Spleen (tissue), 11 donors: ENCODE measurements around the gene FADS3. TPM values are rescaled to one million over a fixed set of nuclear protein-coding genes. Genes with fewer than 3 reads are reported as not detected.

ENCODE experiments used
- DNase-seq: peaks from one replicate; pipeline ENCODE4 v3.0.0-alpha.2; 2020
- H3K27ac ChIP-seq, 8 donors: fragments of 200-600 bp; sonication (generic) in 7 of 8; 1 replicate in 4 of 8; 2 replicates in 4 of 8; pipeline versions ENCODE4 v1.5.0 to v1.8.0; 2016 to 2021; ENCODE audit warnings: inconsistent platforms in 4 of 8, mild to moderate bottlenecking in 4 of 8, moderate library complexity in 1 of 8
- H3K27me3 ChIP-seq, 7 donors: fragments of 200-600 bp; sonication (generic) in 6 of 7; replicated peaks in 1 of 7; 1 replicate in 4 of 7; 2 replicates in 3 of 7; pipeline versions ENCODE4 v1.5.0 to v1.8.0; 2016 to 2021; ENCODE audit warnings: inconsistent platforms in 3 of 7, mild to moderate bottlenecking in 1 of 7
- H3K36me3 ChIP-seq, 6 donors: fragments of 200-600 bp; sonication (generic) in 5 of 6; 1 replicate in 4 of 6; 2 replicates in 2 of 6; pipeline versions ENCODE4 v1.5.0 to v1.8.0; 2016 to 2021; ENCODE audit warnings: inconsistent platforms in 2 of 6
- H3K4me1 ChIP-seq, 6 donors: fragments of 200-600 bp; sonication (generic) in 5 of 6; 1 replicate in 3 of 6; 2 replicates in 3 of 6; pipeline versions ENCODE4 v1.5.0 to v1.8.0; 2016 to 2021; ENCODE audit warnings: inconsistent platforms in 3 of 6
- H3K4me3 ChIP-seq, 8 donors: fragments of 200-600 bp; sonication (generic) in 7 of 8; 1 replicate in 4 of 8; 2 replicates in 4 of 8; pipeline versions ENCODE4 v1.5.0 to v1.8.0; 2016 to 2021; ENCODE audit warnings: inconsistent platforms in 4 of 8, mild to moderate bottlenecking in 4 of 8, moderate library complexity in 2 of 8
- H3K9me3 ChIP-seq, 8 donors: fragments of 200-600 bp; sonication (generic) in 7 of 8; 1 replicate in 4 of 8; 2 replicates in 4 of 8; pipeline versions ENCODE4 v1.5.0 to v1.8.0; 2016 to 2021; ENCODE audit warnings: inconsistent platforms in 4 of 8
- CTCF ChIP-seq, 11 experiments: fragments of 200-600 bp in 7 of 11; fragments of 450-650 bp in 4 of 11; sonication (generic) in 4 of 11; IDR thresholded peaks in 8 of 11; conservative IDR thresholded peaks in 3 of 11; 1 replicate in 7 of 11; 2 replicates in 4 of 11; pipeline versions ENCODE4 v1.4.0 to v1.8.0; 2016 to 2021; ENCODE audit warnings: antibody characterized with exemption in 11 of 11, inconsistent platforms in 4 of 11, mild to moderate bottlenecking in 1 of 11
- POLR2A ChIP-seq, 3 donors: fragments of 450-650 bp; IDR thresholded peaks; one replicate each; pipeline ENCODE4 v1.5.1; 2017; ENCODE audit warnings: antibody characterized with exemption in 3 of 3, mild to moderate bottlenecking in 1 of 3
- POLR2AphosphoS5 ChIP-seq, 3 donors: sonication (generic); formaldehyde crosslinking; IDR thresholded peaks; one replicate each; pipeline ENCODE4 v1.5.1; 2017; ENCODE audit warnings: antibody characterized with exemption in 3 of 3
- WGBS, 5 donors: extraction: QIAGEN DNeasy Blood & Tissue Kit in 3 of 5; methylation state at CpG; one replicate each; pipeline versions ENCODE4 v1.1.5 to v1.1.7; 2013 to 2018; 5-methylcytosine and 5-hydroxymethylcytosine counted together
- intact Hi-C: fragments of 100-400 bp; cut with DNase I; formaldehyde crosslinking; loops from one replicate; pipeline ENCODE4 v1.15.0; 2023; ENCODE audit warnings: low total_unique reads
- polyA plus RNA-seq, 3 donors: library from polyadenylated mRNA; stranded (reverse); fragments of 200-250 nt; gene quantifications; one replicate each; pipeline ENCODE4 v1.2.1, GENCODE V29; 2013
- total RNA-seq, 7 donors: library from RNA; depleted of rRNA in 3 of 7; stranded (reverse); fragments of >200 nt in 3 of 7; fragmentation: NEBNext Ultra II Directional in 4 of 7; extraction: Animal tissue kit (Norgen Biotek cat#: 25700) in 4 of 7; gene quantifications; one replicate each; pipeline versions ENCODE4 v1.1.0 to v1.2.1, GENCODE V29; 2016 to 2021
- donor health status: healthy with polysubstance abuse.
- donor health status: DM: no; HTN: no; CAD: no; lungs with moderate emphysema.
- donor health status: DM: no; HTN: no; CAD: no.
- donor health status: Bipolar disorder and iron deficiency.
- donor health status: healthy.
- donor health status: DM: no; HTN: no; CAD: no.
- donor health status: DM: yes; HTN: yes; CAD: no.

The FADS3 gene
- total and polyA plus RNA-seq, 10 donors = 26.3 to 63.6 (median 38.5) TPM

DNA sequence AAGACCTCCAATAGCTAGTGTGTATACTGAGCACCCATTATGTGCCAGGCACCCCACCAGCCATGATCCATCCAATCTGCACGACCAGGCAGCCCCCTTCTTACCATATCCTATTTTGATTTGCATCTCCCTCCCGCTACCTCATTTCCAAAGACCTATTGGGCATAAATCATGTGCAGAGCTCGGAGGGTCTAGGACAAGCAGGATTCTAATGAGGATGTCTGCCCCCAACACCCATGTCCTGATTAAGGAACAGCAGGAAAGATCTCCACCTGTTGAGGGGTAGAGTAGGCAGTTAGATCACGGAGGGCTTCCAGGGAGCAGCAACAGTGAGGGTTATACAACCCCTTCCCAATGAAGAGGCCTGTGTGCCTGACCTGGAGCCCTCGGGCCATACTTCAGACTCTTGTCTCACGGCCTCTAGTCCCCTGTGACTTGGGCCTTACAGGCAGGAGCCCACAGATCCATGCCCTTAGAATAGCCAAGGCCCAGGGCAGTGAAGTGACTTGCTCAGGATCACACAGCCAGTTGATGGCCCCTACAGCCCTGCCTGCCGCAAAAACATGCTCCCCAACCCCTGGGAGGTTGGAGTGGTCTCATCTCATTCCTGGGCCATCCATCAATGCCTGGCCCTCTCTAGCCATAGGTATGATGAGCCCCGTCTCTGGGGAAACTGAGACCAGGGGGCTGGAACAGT is 22.5 kb upstream of the FADS3 start:
- 82 to 90% (median 85%) methylated on average over 7 to 8 of the region's 8 CpGs for WGBS, 5 donors
- intact Hi-C loops = no loop called here
- no peaks in the 10 kb centered on the region for H3K9me3 ChIP-seq
- peak; percentile 30 for DNase-seq
- TF ChIP-seq POLR2AphosphoS5 (IDR thresholded peaks at IDR 0.05) = no peak
- no peak for TF ChIP-seq CTCF (IDR thresholded peaks at IDR 0.05 in 8 of 11, conservative IDR thresholded peaks at IDR 0.05 in 3 of 11)
- TF ChIP-seq POLR2A (IDR thresholded peaks at IDR 0.05) = no peak
- peaks cover 0 to 40% (median 22%) of the 10 kb centered on the region in 7 donors for H3K27me3 ChIP-seq
- no peak overlapping the region for H3K4me3 ChIP-seq
- peak overlapping the region in 3 of 8 donors; percentile 15 to 82 (median 82) for H3K27ac ChIP-seq
- H3K36me3 ChIP-seq = no peaks in the 10 kb centered on the region
- H3K4me1 ChIP-seq = peaks cover 8 to 89% (median 59%) of the 10 kb centered on the region in 6 donors

DNA sequence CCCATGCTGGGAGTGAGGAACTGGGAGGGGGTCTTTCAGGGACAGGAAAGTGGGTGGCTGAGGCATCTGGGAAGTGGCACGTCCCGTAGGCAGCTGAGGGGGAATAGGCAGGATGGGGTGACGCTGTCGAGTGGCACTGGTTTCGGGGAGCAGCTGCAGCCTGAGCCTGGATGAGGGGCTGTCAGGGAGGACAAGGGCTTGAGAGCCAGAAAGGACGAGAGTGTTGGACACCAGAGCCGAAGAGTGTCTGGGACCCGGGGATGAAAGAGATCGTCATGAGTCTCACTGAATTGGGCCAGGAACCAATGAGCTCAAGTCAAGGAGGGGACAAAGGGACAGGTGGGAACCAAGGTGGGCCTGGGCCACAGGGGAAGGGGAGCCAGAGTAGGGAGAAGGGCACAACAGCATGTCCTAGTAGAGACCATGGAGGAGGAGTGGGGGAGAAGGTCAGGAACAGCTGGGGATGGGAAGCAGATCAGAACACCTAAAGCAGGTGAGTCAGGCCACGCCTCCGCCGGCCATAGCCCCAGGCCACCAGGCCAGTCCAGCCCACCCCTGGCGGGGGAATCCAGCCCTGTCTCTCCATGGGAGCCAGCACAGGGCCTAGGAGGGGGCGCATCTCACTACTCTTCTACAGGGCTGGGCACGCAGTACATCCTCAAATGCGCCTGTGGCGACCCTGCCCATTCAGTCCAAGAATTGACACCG is 21.8 kb upstream of the FADS3 start:
- TF ChIP-seq POLR2A (IDR thresholded peaks at IDR 0.05) (no peak), POLR2AphosphoS5 (IDR thresholded peaks at IDR 0.05) (no peak), CTCF (IDR thresholded peaks at IDR 0.05 in 8 of 11, conservative IDR thresholded peaks at IDR 0.05 in 3 of 11) (no peak)
- H3K9me3 ChIP-seq = no peaks in the 10 kb centered on the region
- H3K4me3 ChIP-seq = no peak overlapping the region
- H3K27ac ChIP-seq = peak overlapping the region in 4 of 8 donors; percentile 25 to 82 (median 46)
- H3K36me3 ChIP-seq = peaks cover 0 to 3% (median 0%) of the 10 kb centered on the region in 6 donors
- DNase-seq = peak; percentile 67
- peaks cover 0 to 33% (median 17%) of the 10 kb centered on the region in 7 donors for H3K27me3 ChIP-seq
- intact Hi-C loops = no loop called here
- 71 to 91% (median 79%) methylated on average over 18 of the region's 18 CpGs for WGBS, 5 donors
- H3K4me1 ChIP-seq = peaks cover 8 to 88% (median 56%) of the 10 kb centered on the region in 6 donors

GRCh38 chr11:61912530-61912898 is 21.2 kb upstream of the FADS3 start:
- Histone ChIP-seq H3K27me3 (peaks cover 0 to 26% (median 12%) of the 10 kb centered on the region in 7 donors), H3K4me3 (peak overlapping the region in 1 of 8 donors; percentile 12), H3K9me3 (no peaks in the 10 kb centered on the region), H3K27ac (peak overlapping the region in 4 of 8 donors; percentile 35 to 82 (median 58)), H3K36me3 (peaks cover 0 to 9% (median 0%) of the 10 kb centered on the region in 6 donors), H3K4me1 (peaks cover 6 to 82% (median 50%) of the 10 kb centered on the region in 6 donors)
- WGBS, 5 donors = 50 to 61% (median 55%) methylated on average over 6 of the region's 6 CpGs
- intact Hi-C loops = no loop called here
- peak; percentile 85 for DNase-seq
- TF ChIP-seq POLR2AphosphoS5 (IDR thresholded peaks at IDR 0.05) (peak in 2 of 3 donors; percentile 20 to 78), POLR2A (IDR thresholded peaks at IDR 0.05) (no peak), CTCF (IDR thresholded peaks at IDR 0.05 in 8 of 11, conservative IDR thresholded peaks at IDR 0.05 in 3 of 11) (peak in 2 of 11 experiments; percentile 19 to 26)
